Body of pancreas (tissue), 4 donors: ENCODE measurements around the gene NET1.

Experiments
- POLR2A ChIP-seq, 3 donors: fragments of 450-650 bp; IDR thresholded peaks; one replicate each; pipeline ENCODE4 v1.6.1; 2016; ENCODE audit warnings: antibody characterized with exemption in 3 of 3, mild to moderate bottlenecking in 2 of 3
- TF ChIP-seq, protein P1 (sequence below), 7 experiments: fragments of 450-650 bp in 4 of 7; fragments of 200-600 bp in 3 of 7; sonication (generic) in 3 of 7; IDR thresholded peaks; one replicate each; pipeline ENCODE4 v1.5.1; 2016 to 2019; ENCODE audit warnings: antibody characterized with exemption in 7 of 7

DNA sequence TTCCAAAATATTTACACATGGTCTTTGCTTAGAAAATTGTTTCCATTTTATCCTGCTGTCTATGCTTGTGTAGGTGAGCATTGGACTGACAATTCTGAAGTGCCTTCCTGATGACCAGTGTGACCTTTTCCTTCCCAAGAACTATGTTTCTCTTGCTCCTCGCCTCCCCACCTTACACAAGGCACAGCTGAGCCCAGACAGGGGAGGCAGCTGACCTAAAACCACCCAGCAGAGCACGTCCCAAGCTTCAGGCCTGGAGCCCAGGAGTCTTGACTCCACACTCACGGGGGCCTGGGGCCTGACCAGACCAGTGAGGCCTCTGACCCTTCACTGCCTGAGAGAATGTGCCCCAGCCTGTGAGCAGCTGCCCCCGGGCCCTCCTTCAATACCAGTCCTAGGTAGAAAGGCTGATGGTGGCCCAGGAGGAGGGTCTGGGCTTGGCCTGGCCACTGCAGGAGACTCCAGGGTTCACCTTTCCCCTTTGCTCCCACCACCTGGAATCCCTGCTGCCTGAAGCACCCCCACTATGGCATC, 80.0 kb downstream of the NET1 start:
- TF ChIP-seq, protein P1, sequence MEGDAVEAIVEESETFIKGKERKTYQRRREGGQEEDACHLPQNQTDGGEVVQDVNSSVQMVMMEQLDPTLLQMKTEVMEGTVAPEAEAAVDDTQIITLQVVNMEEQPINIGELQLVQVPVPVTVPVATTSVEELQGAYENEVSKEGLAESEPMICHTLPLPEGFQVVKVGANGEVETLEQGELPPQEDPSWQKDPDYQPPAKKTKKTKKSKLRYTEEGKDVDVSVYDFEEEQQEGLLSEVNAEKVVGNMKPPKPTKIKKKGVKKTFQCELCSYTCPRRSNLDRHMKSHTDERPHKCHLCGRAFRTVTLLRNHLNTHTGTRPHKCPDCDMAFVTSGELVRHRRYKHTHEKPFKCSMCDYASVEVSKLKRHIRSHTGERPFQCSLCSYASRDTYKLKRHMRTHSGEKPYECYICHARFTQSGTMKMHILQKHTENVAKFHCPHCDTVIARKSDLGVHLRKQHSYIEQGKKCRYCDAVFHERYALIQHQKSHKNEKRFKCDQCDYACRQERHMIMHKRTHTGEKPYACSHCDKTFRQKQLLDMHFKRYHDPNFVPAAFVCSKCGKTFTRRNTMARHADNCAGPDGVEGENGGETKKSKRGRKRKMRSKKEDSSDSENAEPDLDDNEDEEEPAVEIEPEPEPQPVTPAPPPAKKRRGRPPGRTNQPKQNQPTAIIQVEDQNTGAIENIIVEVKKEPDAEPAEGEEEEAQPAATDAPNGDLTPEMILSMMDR (IDR thresholded peaks at IDR 0.05) = no peak
- TF ChIP-seq POLR2A (IDR thresholded peaks at IDR 0.05) = no peak
